GM12891 (cell line): ENCODE data around the gene ECE2.

Source experiments
- PAX5 ChIP-seq: IDR thresholded peaks from 2 replicates; pipeline ENCODE4 v1.6.1; 2011; ENCODE audit warnings: low read length, moderate library complexity, mild to moderate bottlenecking; ENCODE audit not compliant: insufficient read depth, severe bottlenecking
- POLR2A ChIP-seq: IDR thresholded peaks from 2 replicates; pipeline ENCODE4 v1.6.1; 2011; ENCODE audit warnings: low read depth, low read length, control low read depth
- POLR2AphosphoS5 ChIP-seq: IDR thresholded peaks from 2 replicates; pipeline ENCODE4 v1.6.1; 2011; ENCODE audit warnings: low read depth, low read length, control low read depth
- POU2F2 ChIP-seq: IDR thresholded peaks from 2 replicates; pipeline ENCODE4 v1.6.1; 2011; ENCODE audit warnings: low read depth, mild to moderate bottlenecking, control low read depth, low read length, moderate library complexity
- SPI1 ChIP-seq: IDR thresholded peaks from 2 replicates; pipeline ENCODE4 v1.6.1; 2011; ENCODE audit warnings: low read depth, low read length, control low read depth
- TAF1 ChIP-seq: IDR thresholded peaks from 2 replicates; pipeline ENCODE4 v1.6.1; 2011; ENCODE audit warnings: low read depth, low read length, control low read depth

DNA sequence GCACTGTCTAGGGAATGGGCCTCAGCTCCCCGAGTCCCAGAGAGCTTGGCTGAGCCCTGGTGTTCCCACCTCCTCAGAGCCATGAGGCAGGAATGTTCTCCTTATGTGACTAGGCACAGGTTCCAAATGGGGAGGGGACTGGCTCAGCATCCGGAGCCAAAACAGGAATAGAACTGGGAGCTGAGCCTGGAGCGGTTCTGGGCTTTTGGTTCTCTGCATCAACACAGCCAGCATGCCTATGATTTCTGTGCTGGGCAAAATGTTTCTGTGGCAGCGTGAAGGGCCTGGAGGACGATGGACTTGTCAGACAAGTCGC, 61.5 kb downstream of the ECE2 start, which contains the start of gene FAM131A:
- TF ChIP-seq POLR2A (no peak), POLR2AphosphoS5 (no peak), TAF1 (no peak), SPI1 (no peak), PAX5 (no peak), POU2F2 (no peak)
